NCI-H2171 treated with DMSO at 0.1 percent for 48 hours (cell line): ENCODE measurements around the gene CYP4F11.
"Not testable (repeated sequence)": the region's sequence is repeated elsewhere in the genome, so short reads cannot be mapped to it uniquely, and the experiment has no call there.

Experiments
- DNase-seq: peaks from one replicate; lab custom pipeline; 2025; lab: John Stamatoyannopoulos, UW

CYP4F11 gene

GRCh38 chr19:15923702-15924101 is 10.6 kb downstream of the CYP4F11 start:
- no peak for DNase-seq

GRCh38 chr19:15922021-15922420 is 12.3 kb downstream of the CYP4F11 start:
- DNase-seq, result no peak

GRCh38 chr19:15919243-15919642 is 15.1 kb downstream of the CYP4F11 start:
- DNase-seq, result no peak

GRCh38 chr19:15915109-15915508 is 19.2 kb downstream of the CYP4F11 start:
- DNase-seq, result no peak

- no peak for DNase-seq
These were observed 20.5 kb downstream of the CYP4F11 start for GRCh38 chr19:15913830-15914229.

- no peak for DNase-seq
These were observed 20.9 kb downstream of the CYP4F11 start for GRCh38 chr19:15913384-15913783.

- no peak for DNase-seq
These were observed 22.6 kb downstream of the CYP4F11 start for GRCh38 chr19:15911599-15912235.

GRCh38 chr19:15905026-15905425 is 29.3 kb downstream of the CYP4F11 start:
- no peak for DNase-seq

- not testable (repeated sequence) for DNase-seq
These were observed 31.4 kb downstream of the CYP4F11 start for GRCh38 chr19:15902898-15903297.

- DNase-seq, result no peak
These were observed 32.1 kb downstream of the CYP4F11 start for GRCh38 chr19:15902254-15902653.

- no peak for DNase-seq
These were observed 33.8 kb downstream of the CYP4F11 start for GRCh38 chr19:15900504-15900903.

- not testable (repeated sequence) for DNase-seq
These were observed 34.3 kb downstream of the CYP4F11 start for GRCh38 chr19:15900032-15900431.

GRCh38 chr19:15899561-15899960 is 34.8 kb downstream of the CYP4F11 start:
- not testable (repeated sequence) for DNase-seq

- DNase-seq, result no peak
These were observed 36.5 kb downstream of the CYP4F11 start, which contains the start of gene CYP4F2 for GRCh38 chr19:15897738-15898276. TSS of gene CYP4F2 (minus strand) at chr19:15898074. CDS start at chr19:15897611, 463 bp downstream.

- no peak for DNase-seq
These were observed 37.1 kb downstream of the CYP4F11 start for GRCh38 chr19:15897026-15897737.

- DNase-seq, result no peak
These were observed 38.4 kb downstream of the CYP4F11 start for GRCh38 chr19:15895876-15896430.

- DNase-seq, result no peak
These were observed 40.0 kb downstream of the CYP4F11 start for GRCh38 chr19:15894359-15894758.

- no peak for DNase-seq
These were observed 40.9 kb downstream of the CYP4F11 start for GRCh38 chr19:15893477-15893876.

- DNase-seq, result no peak
These were observed 42.3 kb downstream of the CYP4F11 start for GRCh38 chr19:15892012-15892411.

GRCh38 chr19:15891434-15891833 is 42.9 kb downstream of the CYP4F11 start:
- DNase-seq, result no peak

GRCh38 chr19:15889339-15889738 is 45.0 kb downstream of the CYP4F11 start:
- not testable (repeated sequence) for DNase-seq

- DNase-seq, result no peak
These were observed 48.4 kb downstream of the CYP4F11 start for GRCh38 chr19:15885919-15886318.

GRCh38 chr19:15885167-15885566 is 49.2 kb downstream of the CYP4F11 start:
- DNase-seq, result no peak
